ENCODE results near the gene ASPN.

The ASPN gene

GRCh38 chr9:92482329-92482728, at the start of gene ASPN:
ASPN (minus strand) TSS chr9:92482506.
- DNase-seq (ENCODE audit: low spot score) = no peak
- no peak for TF ChIP-seq CTCF (IDR thresholded peaks at IDR 0.05; ENCODE audit: extremely low read depth, insufficient read depth, missing control alignments)
- in situ Hi-C loops (cut with MboI; ENCODE audit: low pct_unique_long_range_greater_than_20kb, low sequenced_read_pairs, unreplicated experiment) = no loop called here

GRCh38 chr9:92530893-92531292, 48.6 kb upstream of the ASPN start:
- no peak for DNase-seq (ENCODE audit: low spot score)
- TF ChIP-seq CTCF (IDR thresholded peaks at IDR 0.05; ENCODE audit: extremely low read depth, insufficient read depth, missing control alignments) = no peak
- in situ Hi-C loops (cut with MboI; ENCODE audit: low pct_unique_long_range_greater_than_20kb, low sequenced_read_pairs, unreplicated experiment) = no loop called here

GRCh38 chr9:92529124-92529523, 46.8 kb upstream of the ASPN start:
- in situ Hi-C loops (cut with MboI; ENCODE audit: low pct_unique_long_range_greater_than_20kb, low sequenced_read_pairs, unreplicated experiment) = no loop called here
- no peak for DNase-seq (ENCODE audit: low spot score)
- no peak for TF ChIP-seq CTCF (IDR thresholded peaks at IDR 0.05; ENCODE audit: extremely low read depth, insufficient read depth, missing control alignments)

- no peak for DNase-seq (ENCODE audit: low spot score)
- in situ Hi-C loops (cut with MboI; ENCODE audit: low pct_unique_long_range_greater_than_20kb, low sequenced_read_pairs, unreplicated experiment) = no loop called here
- no peak for TF ChIP-seq CTCF (IDR thresholded peaks at IDR 0.05; ENCODE audit: extremely low read depth, insufficient read depth, missing control alignments)
Measured at GRCh38 chr9:92528522-92528849, 46.2 kb upstream of the ASPN start.

- no peak for DNase-seq (ENCODE audit: low spot score)
- TF ChIP-seq CTCF (IDR thresholded peaks at IDR 0.05; ENCODE audit: extremely low read depth, insufficient read depth, missing control alignments) = no peak
- in situ Hi-C loops (cut with MboI; ENCODE audit: low pct_unique_long_range_greater_than_20kb, low sequenced_read_pairs, unreplicated experiment) = no loop called here
Measured at GRCh38 chr9:92527832-92528521, 45.7 kb upstream of the ASPN start.

- no peak for TF ChIP-seq CTCF (IDR thresholded peaks at IDR 0.05; ENCODE audit: extremely low read depth, insufficient read depth, missing control alignments)
- no peak for DNase-seq (ENCODE audit: low spot score)
- in situ Hi-C loops (cut with MboI; ENCODE audit: low pct_unique_long_range_greater_than_20kb, low sequenced_read_pairs, unreplicated experiment) = no loop called here
Measured at GRCh38 chr9:92527291-92527828, 45.1 kb upstream of the ASPN start.

Data from GM13977 (cell line).